ENCODE data around the gene CCDC7. TPM values are rescaled to one million over a fixed set of nuclear protein-coding genes. Genes with fewer than 3 reads are reported as not detected.
"Not testable (repeated sequence)": the region's sequence is repeated elsewhere in the genome, so short reads cannot be mapped to it uniquely, and the experiment has no call there.

The CCDC7 gene
- total RNA-seq, 2 donors from 2014 or later = 21.9 to 22.7 TPM

- Histone ChIP-seq H3K4me3 (no peak overlapping the region), H3K36me3 (no peaks in the 10 kb centered on the region), H3K27ac (no peak overlapping the region), H3K4me1 (no peaks in the 10 kb centered on the region), H3K9me3 (peaks cover 0 to 12% of the 10 kb centered on the region in 2 donors), H3K27me3 (no peaks in the 10 kb centered on the region)
- no peak for TF ChIP-seq CTCF (IDR thresholded peaks at IDR 0.05)
- DNase-seq (ENCODE audit: low spot score) = no peak
Observed at GRCh38 chr10:32790483-32790882, 344.5 kb downstream of the CCDC7 start.

- H3K27me3 ChIP-seq = no peaks in the 10 kb centered on the region
- no peaks in the 10 kb centered on the region for H3K36me3 ChIP-seq
- H3K4me3 ChIP-seq = no peak overlapping the region
- no peak overlapping the region for H3K27ac ChIP-seq
- no peaks in the 10 kb centered on the region for H3K9me3 ChIP-seq
- TF ChIP-seq CTCF (IDR thresholded peaks at IDR 0.05) = no peak
- no peaks in the 10 kb centered on the region for H3K4me1 ChIP-seq
- no peak for DNase-seq (ENCODE audit: low spot score)
Observed at GRCh38 chr10:32793033-32793432, 347.1 kb downstream of the CCDC7 start.

GRCh38 chr10:32795598-32796183, 349.8 kb downstream of the CCDC7 start:
- TF ChIP-seq CTCF (IDR thresholded peaks at IDR 0.05) = peak; percentile 65 to 80
- H3K27me3 ChIP-seq = no peaks in the 10 kb centered on the region

GRCh38 chr10:32797393-32797792, 351.5 kb downstream of the CCDC7 start:
- H3K27me3 ChIP-seq; H3K9me3 ChIP-seq; H3K36me3 ChIP-seq; H3K4me3 ChIP-seq; H3K27ac ChIP-seq; DNase-seq (ENCODE audit: low spot score); H3K4me1 ChIP-seq: not testable (repeated sequence)

More at GRCh38 chr10:32795598-32796183, 349.8 kb downstream of the CCDC7 start:
- H3K4me1 ChIP-seq = no peaks in the 10 kb centered on the region
- no peak for DNase-seq (ENCODE audit: low spot score)
- no peak overlapping the region for H3K4me3 ChIP-seq
- H3K36me3 ChIP-seq = no peaks in the 10 kb centered on the region
- no peak overlapping the region for H3K27ac ChIP-seq
- H3K9me3 ChIP-seq = no peaks in the 10 kb centered on the region

- no peaks in the 10 kb centered on the region for H3K27me3 ChIP-seq
- no peak overlapping the region for H3K4me3 ChIP-seq
- H3K4me1 ChIP-seq = no peaks in the 10 kb centered on the region
Observed at GRCh38 chr10:32846974-32847373, 401.0 kb downstream of the CCDC7 start.

GRCh38 chr10:32851301-32851700, 405.4 kb downstream of the CCDC7 start:
- Histone ChIP-seq H3K27me3 (no peaks in the 10 kb centered on the region), H3K27ac (no peak overlapping the region), H3K4me1 (no peaks in the 10 kb centered on the region), H3K4me3 (no peak overlapping the region), H3K36me3 (no peaks in the 10 kb centered on the region), H3K9me3 (no peaks in the 10 kb centered on the region)
- DNase-seq (ENCODE audit: low spot score) = no peak
- TF ChIP-seq CTCF (IDR thresholded peaks at IDR 0.05) = no peak

More at GRCh38 chr10:32846974-32847373, 401.0 kb downstream of the CCDC7 start:
- no peak for DNase-seq (ENCODE audit: low spot score)
- no peaks in the 10 kb centered on the region for H3K36me3 ChIP-seq
- no peaks in the 10 kb centered on the region for H3K9me3 ChIP-seq
- no peak overlapping the region for H3K27ac ChIP-seq
- no peak for TF ChIP-seq CTCF (IDR thresholded peaks at IDR 0.05)
